Esophagus muscularis mucosa (tissue), 4 donors: ENCODE results near the gene SLC9A4. TPM values are rescaled to one million over a fixed set of nuclear protein-coding genes. Genes with fewer than 3 reads are reported as not detected.
A peak's percentile ranks its signal among the peaks of the same experiment; 100 is the strongest.

Experiments used
- DNase-seq: peaks from one replicate; pipeline ENCODE4 v3.0.0-alpha.2; 2017; ENCODE audit errors: extremely low spot score
- H3K27ac ChIP-seq, 4 donors: fragments of 200-600 bp; sonication (generic); replicated peaks in 1 of 4; 1 replicate in 3 of 4; 2 replicates in 1 of 4; pipeline ENCODE4 v1.5.1; 2016 to 2019; ENCODE audit warnings: mild to moderate bottlenecking in 1 of 4
- H3K27me3 ChIP-seq, 4 donors: fragments of 200-600 bp; sonication (generic); one replicate each; pipeline versions ENCODE4 v1.5.1 to v1.6.0; 2016 to 2019
- H3K36me3 ChIP-seq, 4 donors: fragments of 200-600 bp; sonication (generic); one replicate each; pipeline ENCODE4 v1.5.1; 2016 to 2019
- H3K4me1 ChIP-seq, 4 donors: fragments of 200-600 bp; sonication (generic); one replicate each; pipeline ENCODE4 v1.5.1; 2016 to 2019
- H3K4me3 ChIP-seq, 4 donors: fragments of 200-600 bp; sonication (generic); 1 replicate in 2 of 4; 2 replicates in 2 of 4; pipeline ENCODE4 v1.5.1; 2016 to 2019; ENCODE audit warnings: mild to moderate bottlenecking in 4 of 4, moderate library complexity in 1 of 4
- H3K9me3 ChIP-seq, 4 donors: fragments of 200-600 bp; sonication (generic); 1 replicate in 3 of 4; 2 replicates in 1 of 4; pipeline ENCODE4 v1.5.1; 2016 to 2019
- CTCF ChIP-seq, 3 experiments: fragments of 200-600 bp in 2 of 3; fragments of 450-650 bp in 1 of 3; sonication (generic) in 2 of 3; IDR thresholded peaks; one replicate each; pipeline ENCODE4 v1.5.1; 2017 to 2019; ENCODE audit warnings: antibody characterized with exemption in 3 of 3, mild to moderate bottlenecking in 2 of 3, moderate library complexity in 1 of 3
- EP300 ChIP-seq: sonication (generic); formaldehyde crosslinking; IDR thresholded peaks from one replicate; pipeline ENCODE4 v1.6.1; 2017; ENCODE audit warnings: antibody characterized with exemption
- POLR2A ChIP-seq: fragments of 450-650 bp; IDR thresholded peaks from one replicate; pipeline ENCODE4 v1.6.1; 2017; ENCODE audit warnings: antibody characterized with exemption, moderate library complexity, mild to moderate bottlenecking, low read depth
- POLR2AphosphoS5 ChIP-seq, 2 donors: sonication (generic); formaldehyde crosslinking; IDR thresholded peaks; one replicate each; pipeline ENCODE4 v1.6.1; 2017; ENCODE audit warnings: antibody characterized with exemption in 2 of 2
- WGBS: methylation state at CpG from one replicate; pipeline ENCODE4 v1.1.5; 2018; 5-methylcytosine and 5-hydroxymethylcytosine counted together
- intact Hi-C: fragments of 100-400 bp; cut with DNase I; formaldehyde crosslinking; loops from one replicate; pipeline ENCODE4 v1.15.1; 2023
- total RNA-seq, 4 donors: library from RNA; depleted of rRNA; stranded (reverse); fragments of >200 nt; gene quantifications; one replicate each; pipeline versions ENCODE4 v1.1.0 to v1.2.1, GENCODE V29; 2016

Gene SLC9A4
- total RNA-seq, 4 donors from 2014 or later = not detected

- intact Hi-C loops = no loop called here
- TF ChIP-seq EP300 (no peak), POLR2AphosphoS5 (IDR thresholded peaks at IDR 0.05) (no peak), CTCF (IDR thresholded peaks at IDR 0.05) (no peak), POLR2A (no peak)
- H3K36me3 ChIP-seq = no peaks in the 10 kb centered on the region
- no peak overlapping the region for H3K4me3 ChIP-seq
- H3K27me3 ChIP-seq = peaks cover 0 to 8% (median 0%) of the 10 kb centered on the region in 4 donors
- no peaks in the 10 kb centered on the region for H3K9me3 ChIP-seq
- WGBS = 62% methylated on average over 4 of the region's 4 CpGs
- no peak overlapping the region for H3K27ac ChIP-seq
- H3K4me1 ChIP-seq = no peaks in the 10 kb centered on the region
- DNase-seq = peak; percentile 53
Measured at GRCh38 chr2:102512161-102512560, 39.1 kb downstream of the SLC9A4 start.

DNA sequence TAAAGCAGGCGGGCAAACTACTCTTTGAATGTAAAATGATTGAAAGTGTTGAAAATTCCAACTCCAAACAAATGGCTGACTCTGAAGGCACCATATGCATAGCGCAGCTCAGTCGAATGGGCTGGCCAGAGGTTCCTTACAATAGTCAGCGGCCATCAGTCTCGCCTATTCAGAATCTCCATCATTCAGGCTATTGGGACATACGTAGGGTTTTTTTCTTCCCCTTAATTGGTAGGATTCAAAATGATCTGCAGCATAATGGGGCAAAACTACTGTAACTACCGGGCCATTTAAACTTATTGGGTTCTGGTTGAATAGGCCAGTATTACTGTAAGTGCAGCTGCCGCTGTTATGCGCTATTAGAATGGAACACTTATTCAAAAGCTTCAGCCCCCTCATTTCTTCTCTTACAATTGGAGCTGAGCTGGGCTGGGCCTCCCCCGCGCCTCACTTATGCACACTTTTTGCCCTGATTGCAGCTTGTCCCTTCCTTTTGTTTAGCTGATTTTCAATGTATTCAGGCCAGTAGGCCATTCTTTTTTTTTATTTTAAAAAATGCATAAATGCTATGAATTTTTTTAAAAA lies 40.4 kb downstream of the SLC9A4 start:
- WGBS = 94% methylated on average over 11 of the region's 11 CpGs
- no peaks in the 10 kb centered on the region for H3K4me1 ChIP-seq
- H3K36me3 ChIP-seq = no peaks in the 10 kb centered on the region
- TF ChIP-seq EP300 (no peak), POLR2AphosphoS5 (IDR thresholded peaks at IDR 0.05) (no peak), CTCF (IDR thresholded peaks at IDR 0.05) (no peak), POLR2A (no peak)
- no peak for DNase-seq
- intact Hi-C loops = no loop called here
- no peak overlapping the region for H3K4me3 ChIP-seq
- H3K27me3 ChIP-seq = peaks cover 0 to 5% (median 0%) of the 10 kb centered on the region in 4 donors
- H3K9me3 ChIP-seq = no peaks in the 10 kb centered on the region
- H3K27ac ChIP-seq = no peak overlapping the region

DNA sequence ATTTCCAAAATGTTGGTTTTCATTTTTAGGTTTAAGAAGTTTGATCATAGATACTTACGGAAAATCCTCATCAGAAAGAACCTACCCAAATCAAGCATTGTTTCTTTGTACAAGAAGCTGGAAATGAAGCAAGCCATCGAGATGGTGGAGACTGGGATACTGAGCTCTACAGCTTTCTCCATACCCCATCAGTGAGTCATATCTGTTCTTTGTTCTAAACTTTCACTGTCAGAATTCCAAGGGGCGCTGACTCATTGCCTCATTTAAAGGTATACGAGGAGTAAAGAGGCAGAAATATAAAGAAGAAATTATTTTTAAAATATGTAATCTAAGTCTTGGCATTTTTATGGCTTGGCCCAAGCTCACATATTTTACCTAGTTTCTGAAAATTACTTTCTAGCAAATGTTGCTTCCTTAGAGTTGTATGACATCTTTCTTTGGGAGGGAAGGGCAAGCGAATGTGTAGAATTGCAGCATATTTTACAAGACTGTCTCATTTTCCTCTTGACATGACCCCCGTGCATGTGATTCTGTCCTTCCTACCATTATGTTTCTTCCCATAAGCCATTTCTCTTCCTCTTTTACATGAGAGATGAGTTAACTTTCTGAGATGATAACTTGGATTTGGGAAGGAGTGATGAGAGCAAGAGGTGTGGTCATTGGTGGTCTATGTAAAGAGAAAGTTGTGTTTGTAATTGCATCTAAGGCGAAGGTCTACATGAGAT lies 41.2 kb downstream of the SLC9A4 start:
- intact Hi-C loops = no loop called here

DNA sequence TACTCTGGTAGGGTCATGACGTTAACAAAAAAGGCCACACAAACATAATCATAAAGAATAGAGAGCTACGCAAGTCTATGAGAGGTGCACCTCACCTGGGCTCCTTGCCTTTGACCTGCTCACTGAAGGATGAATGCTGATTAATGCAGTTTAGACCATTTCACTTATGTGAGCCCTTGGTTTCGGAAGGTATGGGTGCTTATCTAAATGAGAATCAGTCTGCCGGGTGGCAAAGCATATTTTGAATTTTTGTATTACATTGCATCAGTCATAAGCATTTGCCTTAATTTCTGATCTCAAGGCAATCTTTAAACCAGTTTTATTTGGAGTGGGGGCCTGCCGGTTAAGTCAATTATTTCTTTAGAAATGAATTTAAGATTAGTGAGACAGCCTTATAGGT lies 42.8 kb downstream of the SLC9A4 start:
- intact Hi-C loops = no loop called here
- Histone ChIP-seq H3K27me3 (no peaks in the 10 kb centered on the region), H3K36me3 (no peaks in the 10 kb centered on the region), H3K27ac (no peak overlapping the region), H3K9me3 (no peaks in the 10 kb centered on the region), H3K4me3 (no peak overlapping the region), H3K4me1 (no peaks in the 10 kb centered on the region)
- WGBS = 72% methylated on average over 5 of the region's 5 CpGs
- DNase-seq = no peak
- no peak for TF ChIP-seq EP300
- TF ChIP-seq POLR2AphosphoS5 (IDR thresholded peaks at IDR 0.05) = no peak
- TF ChIP-seq CTCF (IDR thresholded peaks at IDR 0.05) = no peak
- no peak for TF ChIP-seq POLR2A

More for the DNA sequence above, 41.2 kb downstream of the SLC9A4 start:
- Histone ChIP-seq H3K9me3 (no peaks in the 10 kb centered on the region), H3K27me3 (peaks cover 0 to under 1% (median 0%) of the 10 kb centered on the region in 4 donors), H3K27ac (no peak overlapping the region), H3K4me1 (no peaks in the 10 kb centered on the region), H3K36me3 (no peaks in the 10 kb centered on the region), H3K4me3 (no peak overlapping the region)
- no peak for DNase-seq
- 72% methylated on average over 7 of the region's 7 CpGs for WGBS
- TF ChIP-seq POLR2A = no peak
- TF ChIP-seq EP300 = no peak
- no peak for TF ChIP-seq CTCF (IDR thresholded peaks at IDR 0.05)
- no peak for TF ChIP-seq POLR2AphosphoS5 (IDR thresholded peaks at IDR 0.05)
